HG03565 (cell line): ENCODE results near the gene HRH2.
"Not testable (repeated sequence)": the region's sequence is repeated elsewhere in the genome, so short reads cannot be mapped to it uniquely, and the experiment has no call there.

Source experiments
- ATAC-seq: cut with Tn5 transposase; IDR thresholded peaks from one replicate; pipeline ENCODE4 v1.9.1; 2021; ENCODE audit warnings: mild to moderate bottlenecking, moderate library complexity; ENCODE audit not compliant: unreplicated experiment

Gene HRH2

DNA sequence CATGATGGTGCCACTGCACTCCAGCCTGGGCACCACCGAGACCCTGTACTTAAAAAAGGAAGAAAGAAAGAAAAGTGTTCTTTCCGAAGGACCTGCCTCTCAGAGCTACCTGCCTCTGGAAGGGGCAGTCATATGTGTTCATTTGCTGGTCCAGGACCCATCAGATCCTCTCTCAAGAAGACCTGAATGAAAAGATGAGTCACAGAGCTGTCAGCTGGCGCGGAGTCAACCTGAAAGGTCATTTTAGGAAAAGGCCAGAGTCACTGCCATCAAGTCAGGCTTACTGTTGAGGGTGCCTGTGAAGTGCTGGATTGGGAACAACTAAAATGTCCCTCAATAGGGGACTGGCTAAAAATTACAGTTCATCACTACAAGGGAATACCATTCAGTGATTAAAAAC, 14.9 kb upstream of the HRH2 start:
- no peak for ATAC-seq

DNA sequence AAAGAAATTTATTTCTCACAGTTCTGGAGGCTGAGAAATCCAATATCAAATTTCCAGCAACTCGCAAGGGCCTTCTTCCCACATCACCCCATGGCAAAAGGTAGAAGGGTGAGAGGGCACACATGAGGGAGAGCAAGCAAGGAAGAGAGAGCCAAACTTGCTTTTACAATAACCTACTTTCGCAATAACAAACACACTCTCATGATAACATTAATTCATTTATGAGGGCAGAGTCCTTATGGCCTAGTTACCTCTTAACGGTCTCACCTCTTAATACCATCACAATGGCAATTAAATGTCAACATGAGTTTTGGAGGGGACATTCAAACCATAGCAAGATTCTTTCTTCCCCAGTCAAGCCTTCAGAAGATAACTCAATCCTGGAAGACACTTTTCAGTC, 11.6 kb upstream of the HRH2 start:
- ATAC-seq, result no peak

DNA sequence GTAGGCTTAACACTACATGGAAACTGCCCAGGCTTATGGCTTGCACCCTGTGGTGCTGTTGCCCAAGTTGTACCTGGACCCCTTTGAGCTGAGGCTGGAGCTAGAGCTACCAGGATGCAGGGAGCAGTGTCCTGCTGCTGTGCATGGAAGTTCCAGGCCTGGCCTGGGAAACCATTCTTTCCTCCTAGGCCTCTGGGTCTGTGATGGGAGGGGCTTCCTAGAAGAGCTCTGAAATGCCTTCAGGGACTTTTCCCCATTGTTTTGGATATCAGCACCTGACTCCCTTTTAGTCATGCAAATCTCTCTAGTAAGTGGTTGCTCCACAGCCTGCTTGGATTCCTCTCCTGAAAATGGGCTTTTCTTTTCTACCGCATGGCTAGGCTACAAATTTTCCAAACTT, 7.9 kb upstream of the HRH2 start:
- ATAC-seq, result no peak

DNA sequence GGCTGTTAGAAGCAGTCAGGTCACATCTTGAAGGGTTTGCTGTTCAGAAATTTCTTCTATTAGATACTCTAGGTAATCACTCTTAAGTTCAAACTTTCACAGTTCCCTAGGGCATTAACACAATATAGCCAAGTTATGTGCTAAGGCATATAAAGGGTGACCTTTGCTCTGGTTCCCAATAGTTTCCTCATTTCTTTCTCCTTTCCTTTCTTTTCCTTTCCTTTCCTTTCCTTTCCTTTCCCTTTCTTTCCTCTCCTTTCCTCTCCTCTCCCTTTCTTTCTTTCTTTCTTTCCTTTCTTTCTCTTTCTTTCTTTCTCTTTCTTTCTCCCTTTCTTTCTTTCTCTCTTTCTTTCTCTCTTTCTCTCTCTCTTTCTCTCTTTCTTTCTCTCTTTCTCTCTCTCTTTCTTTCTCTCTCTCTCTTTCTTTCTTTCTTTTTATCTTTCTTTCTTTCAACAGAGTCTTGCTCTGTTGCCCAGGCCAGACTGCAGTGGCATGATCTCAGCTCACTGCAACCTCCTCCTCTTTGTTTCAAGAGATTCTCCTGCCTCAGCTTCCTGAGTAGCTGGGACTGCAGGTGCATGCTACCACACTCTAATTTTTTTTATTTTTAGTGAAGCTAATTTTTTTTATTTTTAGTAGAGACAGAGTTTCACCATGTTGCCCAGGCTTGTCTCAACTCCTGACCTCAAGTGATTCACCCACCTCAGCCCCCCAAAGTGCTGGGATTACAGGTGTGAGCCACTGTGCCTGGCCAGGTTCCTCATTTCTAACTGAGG, 7.3 kb upstream of the HRH2 start:
- not testable (repeated sequence) for ATAC-seq

DNA sequence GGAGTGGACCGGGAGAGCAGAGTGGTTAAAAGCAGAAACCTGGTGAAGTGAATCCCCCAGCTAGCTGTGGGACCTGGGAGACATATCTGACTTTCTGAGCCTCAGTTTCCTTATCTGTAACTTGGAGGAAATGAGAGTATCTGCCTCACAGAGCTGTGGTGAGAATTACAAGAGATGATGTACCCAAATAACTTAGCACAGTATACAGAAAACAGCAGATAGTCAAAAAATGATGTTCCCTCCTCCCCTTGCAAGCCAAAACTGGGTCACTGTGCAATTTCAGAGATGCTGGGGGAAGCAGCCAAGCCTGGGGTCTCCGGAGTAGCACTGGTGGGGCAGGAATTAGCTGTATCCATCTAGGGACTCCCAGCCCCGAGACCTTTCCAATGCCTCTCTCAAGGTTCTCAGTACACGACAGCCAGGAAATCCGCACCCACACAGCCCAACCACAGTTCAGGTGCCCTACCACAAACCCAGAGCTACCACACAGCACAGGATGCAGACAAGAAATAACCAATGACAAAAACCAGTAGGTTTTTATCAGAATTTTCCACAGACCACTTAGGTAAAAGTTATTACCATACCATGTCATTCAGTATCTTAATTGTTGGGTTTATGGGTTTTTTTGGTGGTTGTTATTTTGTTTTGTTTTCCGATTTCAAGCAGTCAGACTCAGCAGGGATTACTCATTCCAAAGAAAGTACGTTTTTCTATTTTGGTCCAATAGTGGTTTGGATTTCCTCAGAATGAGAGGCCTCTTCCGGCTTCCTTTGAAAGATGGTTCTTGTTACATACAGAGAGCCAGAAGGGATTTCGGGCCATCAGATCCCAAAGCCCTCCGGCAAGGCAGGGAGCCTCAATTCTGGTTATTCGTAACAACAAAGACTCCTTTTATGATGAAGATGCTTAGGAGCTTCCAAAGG, 4.9 kb upstream of the HRH2 start:
- ATAC-seq, result peak; percentile 52

DNA sequence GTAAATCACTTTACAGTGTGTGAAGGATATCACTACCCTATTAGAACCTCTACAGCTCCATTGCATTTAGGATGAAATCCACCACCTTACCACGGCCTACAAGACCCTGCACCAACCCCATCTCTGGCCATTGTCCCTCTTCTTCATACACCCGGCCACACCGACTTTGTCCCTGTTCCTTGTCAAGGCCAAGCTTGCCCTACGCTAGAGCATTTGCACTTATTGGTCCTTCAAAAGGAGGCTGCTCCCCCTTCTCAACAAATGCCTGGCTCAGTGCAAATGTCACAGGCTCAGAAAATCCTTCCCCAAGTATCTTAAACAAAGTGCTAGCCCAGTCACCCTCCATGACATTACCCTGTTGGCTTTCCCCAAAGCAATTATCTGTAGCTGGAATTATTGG, 4.1 kb upstream of the HRH2 start:
- no peak for ATAC-seq

DNA sequence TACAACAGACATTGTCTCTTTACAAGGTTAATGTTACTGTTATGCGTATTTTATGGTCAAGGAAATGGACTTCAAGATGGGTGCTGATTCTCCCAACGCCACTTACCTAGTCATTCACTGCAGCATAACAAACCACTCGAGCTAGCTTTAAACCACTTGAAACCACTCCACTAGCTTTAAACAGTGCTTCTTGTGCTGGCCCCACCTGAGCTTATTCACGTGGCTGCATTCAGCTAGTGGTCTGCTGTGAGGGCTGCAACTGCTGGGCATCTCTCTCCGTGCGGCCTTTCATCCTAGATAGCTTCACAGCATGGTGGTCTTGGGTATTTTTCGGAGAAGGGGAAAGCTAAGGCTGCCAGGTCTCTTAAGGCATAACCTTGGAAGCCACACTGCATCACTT, 3.5 kb upstream of the HRH2 start:
- no peak for ATAC-seq

DNA sequence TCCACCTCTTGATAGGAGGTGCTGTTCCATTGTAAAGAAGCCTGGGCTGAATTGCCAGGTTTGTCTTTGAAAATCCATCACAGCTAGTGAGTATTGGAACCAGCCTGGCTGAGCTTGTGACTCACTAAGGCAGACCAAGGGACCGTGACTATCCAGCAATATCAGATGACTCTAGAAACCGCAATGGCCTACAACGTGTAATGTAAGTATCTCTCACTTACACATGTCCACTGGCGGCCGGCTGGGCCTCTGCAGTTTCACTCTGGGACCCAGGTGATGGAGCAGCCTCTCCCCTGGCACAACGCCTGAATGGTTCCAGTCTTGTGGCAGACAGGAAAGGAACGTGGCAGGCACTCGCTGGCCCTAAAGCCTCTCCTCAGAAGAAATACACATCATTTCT, 3.1 kb upstream of the HRH2 start:
- ATAC-seq, result no peak

DNA sequence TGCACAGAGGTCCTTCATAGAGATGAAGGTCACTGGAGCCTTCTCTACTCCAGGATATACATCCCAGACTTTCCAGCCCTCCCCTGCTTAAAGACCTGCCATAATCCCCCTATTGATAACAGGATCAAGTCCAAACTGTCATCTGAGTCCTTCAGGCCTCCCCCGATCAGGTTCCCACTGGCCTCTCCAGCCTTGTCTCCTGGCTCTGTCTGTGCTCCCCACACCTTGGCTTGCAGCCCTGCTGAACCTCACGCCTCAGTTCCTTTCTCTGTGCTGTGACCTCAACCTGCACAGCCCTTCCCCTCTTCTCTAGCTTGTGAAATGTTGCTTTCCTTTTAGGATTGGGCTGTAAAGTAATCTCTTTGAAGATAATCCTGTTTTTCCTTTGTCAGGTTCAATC, 2.5 kb upstream of the HRH2 start:
- ATAC-seq, result no peak

DNA sequence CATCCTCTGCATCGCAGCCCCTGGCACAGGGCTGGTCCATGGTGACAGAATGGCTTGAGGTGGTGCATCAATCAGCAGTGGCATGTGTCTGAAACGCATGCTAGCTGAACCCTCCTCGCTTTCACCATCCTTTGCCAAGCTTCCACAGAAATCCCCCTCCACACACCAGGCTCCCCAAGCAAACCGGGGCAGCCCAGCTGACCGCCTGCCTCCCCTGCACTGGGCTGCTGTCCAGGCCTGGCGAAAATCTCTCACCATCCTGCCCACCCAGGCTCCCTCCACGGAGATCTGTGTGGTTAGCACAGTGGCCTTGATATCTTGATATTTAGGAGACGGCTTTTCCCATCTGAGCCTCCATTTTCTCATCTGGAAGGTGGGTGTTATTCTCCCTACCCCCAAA, 905 bp upstream of the HRH2 start:
- ATAC-seq, result no peak

DNA sequence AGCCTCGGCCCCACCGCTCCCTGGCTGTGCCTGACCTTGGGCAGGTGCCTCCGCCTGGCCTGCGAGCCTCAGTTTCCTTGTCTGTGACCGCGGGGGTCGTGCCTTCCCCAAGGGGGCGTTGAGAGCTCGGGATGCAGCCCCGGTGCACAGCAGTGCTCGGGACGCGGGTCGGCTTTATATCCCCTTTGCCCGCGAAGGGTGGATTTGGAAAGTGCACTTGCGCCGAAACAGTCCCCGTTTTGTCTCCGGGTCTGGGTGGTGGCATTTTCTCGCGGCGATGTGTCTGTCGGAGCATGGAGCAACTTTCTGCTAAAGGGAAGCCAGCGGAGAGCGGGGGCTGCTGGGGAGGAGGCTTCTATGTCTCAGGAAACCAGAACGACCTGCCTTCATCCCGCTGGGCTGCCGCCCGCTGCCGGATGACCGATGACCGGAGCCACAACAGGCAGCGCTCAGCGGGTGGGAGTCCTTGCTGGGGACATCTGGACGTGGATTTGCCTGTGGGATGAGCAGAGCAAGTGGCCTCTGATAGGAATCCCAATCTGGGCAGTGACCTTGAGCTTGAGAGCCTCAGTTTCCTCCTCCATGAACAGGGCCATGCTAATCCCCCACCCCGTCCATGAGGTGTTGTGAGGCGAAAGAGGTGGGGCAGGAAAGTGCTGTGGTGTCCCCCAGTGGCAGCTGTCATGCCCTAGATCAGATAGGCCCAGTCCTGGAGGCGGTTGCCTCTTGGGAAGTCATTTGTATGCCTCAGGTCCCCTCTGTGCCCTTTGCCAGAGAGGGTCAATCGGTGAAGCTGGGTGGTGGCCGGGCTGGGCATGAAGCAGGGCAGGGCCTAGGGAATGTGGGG, 651 bp downstream of the HRH2 start:
- no peak for ATAC-seq

DNA sequence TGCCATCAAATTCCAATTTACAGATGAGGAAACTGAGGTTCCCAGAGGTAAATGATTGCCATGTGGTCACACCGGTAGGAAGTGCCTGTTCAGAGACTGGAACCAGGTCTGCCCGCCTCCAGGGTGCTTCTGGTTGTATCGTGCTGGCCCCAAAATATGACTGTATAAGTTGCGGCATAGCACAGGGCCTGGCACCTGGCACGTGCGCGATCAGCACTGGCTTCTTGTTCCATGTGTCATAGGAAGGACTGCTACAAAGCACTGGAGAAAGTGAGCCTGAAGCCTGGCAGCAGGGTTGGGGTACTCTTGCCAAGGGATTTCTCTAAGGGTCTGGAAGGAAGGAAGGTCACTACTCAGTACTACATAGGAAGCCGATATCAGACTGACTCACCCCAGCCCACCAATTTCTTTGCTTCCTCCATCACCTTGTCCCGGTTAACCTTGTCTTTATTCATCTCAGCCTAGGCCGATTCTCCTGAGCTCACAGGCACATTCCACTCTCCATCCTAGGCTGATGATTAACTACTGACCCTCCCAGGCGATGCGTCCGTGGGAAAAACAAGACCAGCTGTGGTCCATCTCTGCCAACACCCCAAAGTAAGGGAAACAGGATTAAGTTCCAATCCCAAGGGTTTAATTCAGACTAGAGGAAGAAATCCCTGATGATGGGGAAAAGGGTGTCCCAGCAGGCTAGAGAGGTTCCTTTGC, 1.8 kb downstream of the HRH2 start:
- ATAC-seq, result no peak

DNA sequence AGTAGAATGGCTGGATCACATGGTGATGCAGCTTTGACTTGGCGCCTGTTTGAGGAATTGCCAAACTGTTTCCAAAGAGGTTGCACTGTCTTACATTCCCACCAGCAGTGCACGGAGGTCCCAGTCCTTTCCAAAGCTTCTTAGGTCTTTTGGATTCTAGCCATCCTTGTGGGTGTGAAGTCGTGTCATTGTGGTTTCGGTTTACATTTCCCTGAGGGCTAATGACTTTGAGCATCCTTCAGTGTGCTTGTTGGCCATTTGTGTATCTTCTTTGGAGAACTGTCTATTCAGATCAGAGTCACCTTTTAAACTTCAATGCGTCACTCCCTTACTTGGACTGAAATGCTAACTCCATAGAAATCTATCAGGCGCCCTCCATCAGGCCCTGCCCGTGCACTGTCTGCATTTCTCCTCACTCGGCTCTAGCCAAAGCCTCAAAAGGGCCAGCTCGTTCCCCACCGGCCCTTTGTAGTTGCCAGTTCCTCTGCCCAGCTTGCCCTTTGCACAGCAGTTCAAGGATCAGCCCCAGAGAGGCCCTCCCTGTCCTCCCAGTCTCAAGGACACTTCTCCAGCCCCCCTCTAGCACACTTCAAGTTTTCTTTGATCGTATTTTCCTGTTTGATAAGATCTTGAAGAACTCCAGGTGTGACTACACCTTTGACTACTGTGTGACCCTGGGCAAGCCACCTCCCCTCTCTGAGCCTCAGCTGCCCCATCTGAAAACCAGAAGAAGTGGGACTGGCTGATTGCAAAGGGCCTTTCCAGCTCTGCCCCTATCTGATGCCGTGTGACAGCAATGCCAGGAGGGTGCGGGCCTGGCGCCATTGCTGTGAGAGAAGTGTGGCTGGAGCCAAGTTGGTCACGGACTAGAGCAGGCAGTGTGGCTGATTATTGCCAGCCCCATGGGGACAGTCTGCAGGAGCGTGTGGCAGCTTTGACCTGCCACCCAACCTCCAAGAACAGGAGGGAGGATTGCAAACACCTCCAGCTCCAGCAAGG, 5.6 kb downstream of the HRH2 start:
- ATAC-seq, result no peak

DNA sequence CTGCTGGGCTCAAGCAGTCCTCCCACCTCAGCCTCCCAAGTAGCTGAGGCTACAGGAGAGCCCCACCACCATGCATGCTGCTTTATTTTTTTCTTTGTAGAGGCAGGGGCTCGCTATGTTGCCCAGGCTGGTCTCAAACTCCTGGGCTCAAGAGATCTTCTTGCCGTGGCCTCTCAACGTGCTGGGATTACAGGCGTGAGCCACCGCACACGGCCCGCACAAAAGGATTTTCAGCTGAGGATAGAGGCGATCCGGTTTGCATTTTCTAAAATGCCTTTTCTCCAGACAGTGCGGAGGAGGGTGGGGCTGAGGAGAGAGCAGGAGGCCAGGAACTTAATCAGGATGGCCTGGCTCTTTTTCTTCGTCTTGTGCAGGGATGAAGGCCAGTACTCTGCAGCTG, 6.9 kb downstream of the HRH2 start:
- ATAC-seq, result no peak

DNA sequence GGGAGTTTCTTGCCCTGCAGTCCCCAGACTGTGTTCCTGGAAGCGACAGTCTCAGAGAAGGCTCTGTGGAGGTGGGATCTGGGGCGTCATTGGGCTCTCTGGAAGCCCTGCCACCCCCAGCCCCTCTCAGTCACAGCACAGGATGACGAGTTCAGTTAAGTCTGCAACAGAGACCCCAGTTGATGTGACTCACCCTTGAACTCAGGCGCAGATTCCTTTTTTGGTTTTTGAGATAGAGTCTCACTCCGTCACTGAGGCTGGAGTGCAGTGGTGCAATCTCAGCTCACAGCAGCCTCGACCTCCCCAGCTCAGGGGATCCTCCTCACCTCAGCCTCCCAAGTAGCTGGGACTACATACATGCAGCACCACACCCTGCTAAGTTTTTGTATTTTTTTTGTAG, 8.3 kb downstream of the HRH2 start:
- no peak for ATAC-seq

DNA sequence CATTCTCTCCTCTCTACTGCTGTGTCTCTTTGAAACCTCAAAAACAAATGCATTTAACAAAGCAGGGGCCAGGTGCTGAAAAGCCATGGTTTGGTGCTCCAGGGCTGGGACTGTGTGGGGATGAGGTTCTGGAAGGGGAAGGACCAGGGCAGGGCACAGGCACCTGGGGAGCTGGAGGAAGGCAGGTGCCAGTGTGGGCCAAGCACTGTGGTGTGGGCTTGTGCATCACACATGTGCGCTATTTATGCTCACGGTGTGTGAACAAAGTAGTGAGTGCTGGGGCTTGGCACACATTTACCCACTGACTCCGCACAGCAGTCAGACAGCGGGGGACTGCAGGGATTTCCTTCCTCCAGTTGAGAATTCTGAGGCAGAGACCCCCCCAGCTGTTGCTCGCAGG, 10.1 kb downstream of the HRH2 start:
- no peak for ATAC-seq

DNA sequence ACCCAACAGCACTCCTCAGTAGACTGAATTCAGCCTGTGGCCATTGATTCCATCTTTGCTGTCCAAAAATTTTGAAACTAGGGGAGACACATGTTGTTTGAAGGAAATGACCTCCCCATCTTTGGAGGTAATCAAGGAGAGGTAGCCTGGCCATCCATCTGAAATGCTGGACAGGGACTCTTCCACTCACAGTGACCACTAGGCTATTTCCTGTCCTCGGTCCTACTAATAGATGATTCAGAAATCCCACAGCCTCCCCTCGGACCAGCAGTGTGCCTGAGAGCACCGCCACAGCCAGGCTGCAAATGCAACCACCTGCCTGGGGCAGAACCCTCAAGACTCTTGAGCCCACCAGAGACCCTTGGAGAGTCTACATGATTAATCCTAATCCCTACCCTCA, 12.5 kb downstream of the HRH2 start:
- no peak for ATAC-seq

DNA sequence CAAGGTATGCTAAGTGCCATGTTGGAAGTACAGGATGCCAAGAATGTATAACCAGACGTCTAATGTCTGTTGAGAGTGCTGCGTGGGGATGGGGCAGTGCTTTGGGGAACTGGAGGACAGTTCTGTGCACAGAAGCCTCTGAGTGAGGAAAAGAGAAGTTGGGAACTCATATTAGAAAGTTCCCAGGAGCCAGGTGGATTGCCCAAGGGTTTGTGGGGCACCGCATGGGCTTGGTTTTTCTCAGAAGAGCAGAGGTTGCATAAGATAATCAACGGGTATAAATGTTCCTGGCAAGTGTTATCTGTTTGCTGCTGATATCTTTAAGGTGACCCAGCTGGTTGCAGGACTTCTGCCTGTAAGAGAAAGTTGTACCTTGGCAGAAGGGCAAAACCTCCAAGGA, 13.1 kb downstream of the HRH2 start:
- no peak for ATAC-seq

DNA sequence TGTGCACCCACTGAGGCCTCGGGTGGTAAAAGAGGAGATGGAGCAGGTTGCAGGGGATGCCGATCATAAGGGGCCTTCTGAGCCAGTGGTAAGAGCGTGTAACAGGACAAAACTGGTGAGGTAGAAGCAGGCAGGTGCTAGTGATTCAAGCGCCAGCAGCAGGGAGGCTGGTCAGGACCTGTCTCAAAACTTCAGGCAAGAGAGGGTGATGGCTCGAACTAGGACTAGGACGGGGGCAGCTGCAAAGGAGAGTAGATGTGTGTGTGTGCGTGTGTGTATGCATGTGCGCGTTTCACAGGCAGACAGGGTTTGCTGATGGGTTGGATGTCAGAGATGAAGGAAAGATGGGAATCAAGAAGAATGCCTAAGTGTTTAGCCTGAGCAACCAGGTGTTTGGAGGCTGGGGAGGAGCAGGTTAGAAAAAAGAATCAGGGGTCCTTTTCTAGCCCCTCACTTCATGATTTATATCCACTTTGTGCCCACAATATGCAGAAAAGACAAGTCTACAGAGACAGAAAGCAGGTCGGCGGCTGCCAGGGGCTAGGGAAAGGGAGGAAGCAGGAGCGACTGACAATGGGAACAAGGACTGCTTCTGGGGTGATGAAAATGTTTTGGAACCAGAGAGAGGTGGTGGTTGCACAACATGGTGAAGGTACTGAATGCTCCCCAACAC, 15.2 kb downstream of the HRH2 start:
- ATAC-seq, result no peak
